SH-SY5Y (cell line): Measurements from ENCODE around the gene NKG7.

Experiments used
- GATA2 ChIP-seq: IDR thresholded peaks from 2 replicates; pipeline ENCODE4 v1.6.1; 2011; ENCODE audit warnings: mild to moderate bottlenecking, low read depth, low read length
- GATA3 ChIP-seq: IDR thresholded peaks from 2 replicates; pipeline ENCODE4 v1.6.1; 2011; ENCODE audit warnings: low read depth, mild to moderate bottlenecking, low read length, moderate library complexity

NKG7 gene

GRCh38 chr19:51370230-51370629 lies 2.2 kb downstream of the NKG7 start:
- TF ChIP-seq GATA2 (no peak), GATA3 (no peak)

DNA sequence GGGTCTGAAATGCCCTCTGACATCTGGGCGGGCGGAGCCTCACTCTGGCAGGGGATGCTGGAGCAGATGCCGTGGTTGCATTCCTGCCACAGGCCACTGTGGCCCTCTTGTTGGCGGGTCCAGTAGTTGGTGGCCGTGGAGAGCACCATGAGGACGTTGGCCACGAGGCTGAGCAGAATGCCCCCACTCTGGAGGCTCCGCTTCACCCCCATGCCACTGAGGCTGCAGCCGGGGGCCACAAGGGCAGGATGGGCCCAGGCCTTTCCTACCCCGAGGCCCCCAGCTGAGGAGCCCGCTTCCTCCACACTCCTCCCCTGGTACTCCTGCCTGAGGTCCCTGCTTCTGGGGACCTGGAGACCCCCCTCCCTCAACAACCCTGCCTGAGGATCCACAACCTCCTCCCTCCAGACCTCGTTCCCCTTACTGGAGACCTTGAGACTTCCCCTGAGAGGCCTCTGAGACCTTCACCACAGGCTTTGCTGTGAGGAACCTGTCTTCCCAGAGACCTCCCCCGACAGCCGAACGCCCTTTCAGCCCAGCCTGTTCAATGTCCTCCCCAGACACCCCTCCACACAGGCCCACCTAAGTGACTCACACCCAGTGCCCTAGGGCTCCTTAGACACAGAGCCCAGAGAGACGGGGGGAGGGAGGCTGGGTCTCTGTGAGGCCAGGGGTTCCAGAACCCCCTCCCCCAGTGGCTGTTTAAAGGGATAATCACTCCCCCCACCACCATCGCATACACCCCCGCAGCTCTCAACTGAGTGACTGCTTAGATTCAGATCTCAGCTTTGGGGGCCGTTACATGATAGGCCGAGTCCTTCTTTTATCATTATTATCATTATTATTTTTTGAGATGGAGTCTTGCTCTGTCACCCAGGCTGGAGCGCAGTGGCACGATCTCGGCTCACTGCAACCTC lies 3.8 kb downstream of the NKG7 start, which contains the start of gene CLDND2:
Gene CLDND2, minus strand, starts transcription at position 638 of the 917 bp plus-strand sequence. Its CDS starts 426 bp downstream, at position 212.
- TF ChIP-seq GATA3, result no peak
- TF ChIP-seq GATA2, result no peak

- no peak for TF ChIP-seq GATA3
- no peak for TF ChIP-seq GATA2
Measured at GRCh38 chr19:51367565-51368365, 4.7 kb downstream of the NKG7 start.

- no peak for TF ChIP-seq GATA2
- TF ChIP-seq GATA3, result no peak
Measured at GRCh38 chr19:51367255-51367564, 5.2 kb downstream of the NKG7 start.

- no peak for TF ChIP-seq GATA3
- TF ChIP-seq GATA2, result no peak
Measured at GRCh38 chr19:51366389-51367254, 5.8 kb downstream of the NKG7 start.

GRCh38 chr19:51365965-51366388 lies 6.5 kb downstream of the NKG7 start, which contains the start of gene ETFB:
TSS of gene ETFB (minus strand) at chr19:51366388. CDS start at chr19:51366326, 62 bp downstream.
- TF ChIP-seq GATA2 (no peak), GATA3 (no peak)

- TF ChIP-seq GATA2 (no peak), GATA3 (no peak)
Measured at GRCh38 chr19:51365211-51365964, 7.1 kb downstream of the NKG7 start.

GRCh38 chr19:51364200-51365106 lies 8.0 kb downstream of the NKG7 start:
- TF ChIP-seq GATA3, result no peak
- no peak for TF ChIP-seq GATA2

DNA sequence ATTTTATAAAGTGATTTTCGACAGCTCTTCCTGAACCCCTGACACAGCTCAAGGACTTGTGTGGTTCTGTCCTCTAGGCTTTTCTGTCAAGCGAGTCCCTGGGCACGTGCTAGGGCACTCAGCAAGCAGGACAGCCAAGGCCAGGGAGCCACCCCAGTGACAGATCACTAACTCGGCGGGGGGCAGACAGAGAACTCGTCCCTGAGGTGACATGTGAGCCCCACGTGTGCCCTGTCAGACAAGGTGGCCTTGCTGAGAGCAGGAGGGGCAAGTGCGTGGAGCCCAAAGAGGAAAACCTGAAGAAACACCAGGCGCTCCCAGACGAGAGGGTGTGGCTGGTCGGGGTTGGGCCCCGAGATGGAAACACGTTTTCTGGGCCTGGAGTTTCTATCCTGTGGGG lies 11.2 kb downstream of the NKG7 start:
- no peak for TF ChIP-seq GATA3
- TF ChIP-seq GATA2, result no peak

DNA sequence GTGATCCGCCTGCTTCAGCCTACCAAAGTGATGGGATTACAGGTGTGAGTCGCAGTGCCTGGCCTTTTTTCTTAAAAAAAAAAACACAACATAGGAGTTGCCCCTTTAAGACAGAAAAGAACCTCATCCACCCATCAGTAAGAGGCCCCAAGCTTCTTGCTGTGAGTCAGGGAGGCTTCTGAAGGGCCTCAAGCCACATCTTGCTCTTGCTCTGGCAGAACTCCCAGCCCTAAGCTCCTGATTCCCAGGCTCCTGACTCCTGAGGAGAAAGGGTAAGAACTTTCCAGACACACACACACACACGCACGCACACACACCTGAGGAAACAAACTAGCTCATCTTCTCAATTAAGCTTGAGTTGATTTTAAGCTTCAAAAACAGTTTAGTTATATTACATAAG lies 13.2 kb downstream of the NKG7 start:
- no peak for TF ChIP-seq GATA3

GRCh38 chr19:51357952-51358351 lies 14.5 kb downstream of the NKG7 start:
- no peak for TF ChIP-seq GATA3

- TF ChIP-seq GATA3 (no peak), GATA2 (no peak)
Measured at GRCh38 chr19:51356159-51356801, 16.2 kb downstream of the NKG7 start.
